K562 (cell line): ENCODE measurements around the gene HOXA13. TPM values are rescaled to one million over a fixed set of nuclear protein-coding genes. Genes with fewer than 3 reads are reported as not detected.

Source experiments
- ATAC-seq: fragments of 200-7000 bp; cut with Tn5 transposase; 3 replicates; pipeline ENCODE4 v1.9.1; 2020; ENCODE audit warnings: moderate library complexity
- BruUV-seq: library from RNA; stranded (reverse); fragments of 400-500 nt; replicated peaks from 2 replicates; lab custom pipeline; 2021; lab: Mats Ljungman, UMichigan
- CTCF ChIA-PET: fragments of 300-600 bp; formaldehyde crosslinking; extraction: SDS; loops from one replicate; lab custom pipeline; 2021; ENCODE audit warnings: low intra/inter-chr PET ratio; lab: Yijun Ruan, JAX
- POLR2A ChIA-PET: fragments of 300-600, 350-650 bp; sonication (Branson Sonifier 250); formaldehyde crosslinking; extraction: SDS; loops from one replicate; lab custom pipeline; 2021; ENCODE audit warnings: antibody characterized with exemption, inconsistent platforms; lab: Yijun Ruan, JAX
- DNase-seq, 4 experiments: peaks; one replicate each; pipeline versions ENCODE4 v3.0.0 to v3.0.0-alpha.2; 2011 to 2018; ENCODE audit warnings: low spot score in 3 of 4, mixed read lengths in 3 of 4; ENCODE audit errors: extremely low read depth in 1 of 4
- FAIRE-seq: peaks from 2 replicates; lab custom pipeline; 2011; peaks lifted over from hg19 to GRCh38; lab: Jason Lieb, UNC
- H2AFZ ChIP-seq: 2 replicates; pipeline ENCODE4 v1.6.0; 2011; ENCODE audit warnings: low read depth, low read length, control low read depth, inconsistent platforms
- H3K27ac ChIP-seq: fragments of 200-600 bp; 3 replicates; pipeline ENCODE4 v1.8.0; 2011; ENCODE audit warnings: low read depth, mild to moderate bottlenecking, control low read depth, inconsistent platforms, low read length, moderate library complexity, mixed read lengths; ENCODE audit errors: extremely low read depth
- H3K27me3 ChIP-seq, 2 experiments: fragments of 300-600 bp in 1 of 2; 2 replicates in 1 of 2; 3 replicates in 1 of 2; pipeline versions ENCODE4 v1.6.0 to v1.8.0; 2011; ENCODE audit warnings: inconsistent platforms in 2 of 2, low read length in 2 of 2, mild to moderate bottlenecking in 1 of 2, mixed read lengths in 1 of 2, moderate library complexity in 1 of 2; ENCODE audit not compliant: control insufficient read depth in 2 of 2, insufficient read depth in 2 of 2
- H3K36me3 ChIP-seq: fragments of 300-600 bp; 3 replicates; pipeline ENCODE4 v1.8.0; 2011; ENCODE audit warnings: mild to moderate bottlenecking, low read length, inconsistent platforms; ENCODE audit not compliant: control insufficient read depth, insufficient read depth
- H3K4me1 ChIP-seq, 2 experiments: fragments of 200-600 bp in 1 of 2; replicated peaks in 1 of 2; 2 replicates in 1 of 2; 3 replicates in 1 of 2; pipeline versions ENCODE4 v1.5.1 to v1.8.0; 2011; ENCODE audit warnings: inconsistent platforms in 2 of 2, low read length in 2 of 2, mild to moderate bottlenecking in 1 of 2, mixed read lengths in 1 of 2, moderate library complexity in 1 of 2; ENCODE audit not compliant: control insufficient read depth in 2 of 2, insufficient read depth in 2 of 2
- H3K4me2 ChIP-seq: 2 replicates; pipeline ENCODE4 v1.6.1; 2011; ENCODE audit warnings: low read length, control low read depth, inconsistent platforms, mixed read lengths; ENCODE audit not compliant: insufficient read depth
- H3K4me3 ChIP-seq: fragments of 200-600 bp; sonication (generic), shearing (Covaris generic); 2 replicates; pipeline ENCODE4 v1.5.1; 2016; ENCODE audit warnings: control low read depth, inconsistent platforms
- H3K79me2 ChIP-seq: fragments of 200-600 bp; 3 replicates; pipeline ENCODE4 v1.8.0; 2011; ENCODE audit warnings: low read length, inconsistent platforms; ENCODE audit not compliant: control insufficient read depth, insufficient read depth
- H3K9ac ChIP-seq, 2 experiments: 2 replicates each; pipeline versions ENCODE4 v1.6.0 to v1.6.1; 2011; ENCODE audit warnings: low read depth in 2 of 2, low read length in 2 of 2, control low read depth in 1 of 2, inconsistent platforms in 1 of 2, mild to moderate bottlenecking in 1 of 2, mixed read lengths in 1 of 2; ENCODE audit not compliant: insufficient read depth in 1 of 2
- H3K9me1 ChIP-seq: one replicate; pipeline ENCODE4 v1.6.0; 2011; ENCODE audit warnings: inconsistent platforms, mild to moderate bottlenecking, low read length, moderate library complexity; ENCODE audit not compliant: control insufficient read depth, insufficient read depth
- H3K9me3 ChIP-seq: replicated peaks from 2 replicates; pipeline ENCODE4 v1.5.1; 2011; ENCODE audit warnings: low read depth, low read length, inconsistent platforms; ENCODE audit not compliant: control insufficient read depth, insufficient read depth
- H4K20me1 ChIP-seq: replicated peaks from 2 replicates; pipeline ENCODE4 v1.6.1; 2011; ENCODE audit warnings: low read length, inconsistent platforms, mixed read lengths; ENCODE audit not compliant: control insufficient read depth, insufficient read depth
- ARID3A ChIP-seq: IDR thresholded peaks from 2 replicates; pipeline ENCODE4 v1.6.1; 2012; ENCODE audit warnings: low read depth, low read length, improper control_type of control experiment, borderline replicate concordance
- DACH1 ChIP-seq: fragments of 450-650 bp; IDR thresholded peaks from 2 replicates; pipeline ENCODE4 v1.6.1; 2018; ENCODE audit not compliant: partially characterized antibody
- RNF2 ChIP-seq: sonication (generic); IDR thresholded peaks from 2 replicates; pipeline ENCODE4 v1.6.1; 2016
- ZNF239 ChIP-seq: fragments of 250-450 bp; sonication (Bioruptor Pico); IDR thresholded peaks from 2 replicates; pipeline ENCODE4 v1.4.0; 2020; ENCODE audit warnings: mild to moderate bottlenecking
- WGBS: fragments of 100-300 bp; shearing (Covaris generic); methylation state at CpG from one replicate; pipeline ENCODE4 v1.1.6; 2016; ENCODE audit warnings: low coverage, mixed read lengths; ENCODE audit not compliant: insufficient coverage; ENCODE audit errors: missing lambda C conversion rate; 5-methylcytosine and 5-hydroxymethylcytosine counted together
- in situ Hi-C: fragments of 300-500 bp; cut with MboI; formaldehyde crosslinking; loops from 4 replicates; pipeline ENCODE4 v1.15.0; 2018; ENCODE audit warnings: inconsistent platforms, mixed read lengths
- intact Hi-C: fragments of 100-400 bp; cut with micrococcal nuclease; formaldehyde crosslinking; loops from 2 replicates; pipeline ENCODE4 v1.14.2; 2022
- polyA plus RNA-seq, 8 experiments: library from polyadenylated mRNA; depleted of rRNA in 4 of 8; stranded (reverse) in 5 of 8; unstranded in 3 of 8; fragments of >200 nt; fragmentation: Nextera tagmentation in 2 of 8; fragmentation: Illumina TruSeq in 1 of 8; extraction: Ambion mirVana in 2 of 8; extraction: Trizol in 1 of 8; gene quantifications; 2 replicates each; pipeline versions ENCODE4 v1.2.1 to v1.2.3, GENCODE V29; 2011 to 2014; ENCODE audit warnings: inconsistent platforms in 1 of 8, missing spikeins in 1 of 8
- total RNA-seq, 7 experiments: library from RNA; depleted of rRNA in 6 of 7; stranded (reverse); fragments of >200 nt in 6 of 7; fragmentation: Illumina TruSeq in 2 of 7; extraction: Trizol in 2 of 7; gene quantifications; 2 replicates each; pipeline versions ENCODE4 v1.2.1 to v1.2.3, GENCODE V29; 2011 to 2021; ENCODE audit warnings: low replicate concordance in 1 of 7

Gene HOXA13
- total and polyA plus RNA-seq, 9 of the 15 experiments (the other 6 are each of a cell fraction or from before 2014, with no cell fraction given) = not detected

DNA sequence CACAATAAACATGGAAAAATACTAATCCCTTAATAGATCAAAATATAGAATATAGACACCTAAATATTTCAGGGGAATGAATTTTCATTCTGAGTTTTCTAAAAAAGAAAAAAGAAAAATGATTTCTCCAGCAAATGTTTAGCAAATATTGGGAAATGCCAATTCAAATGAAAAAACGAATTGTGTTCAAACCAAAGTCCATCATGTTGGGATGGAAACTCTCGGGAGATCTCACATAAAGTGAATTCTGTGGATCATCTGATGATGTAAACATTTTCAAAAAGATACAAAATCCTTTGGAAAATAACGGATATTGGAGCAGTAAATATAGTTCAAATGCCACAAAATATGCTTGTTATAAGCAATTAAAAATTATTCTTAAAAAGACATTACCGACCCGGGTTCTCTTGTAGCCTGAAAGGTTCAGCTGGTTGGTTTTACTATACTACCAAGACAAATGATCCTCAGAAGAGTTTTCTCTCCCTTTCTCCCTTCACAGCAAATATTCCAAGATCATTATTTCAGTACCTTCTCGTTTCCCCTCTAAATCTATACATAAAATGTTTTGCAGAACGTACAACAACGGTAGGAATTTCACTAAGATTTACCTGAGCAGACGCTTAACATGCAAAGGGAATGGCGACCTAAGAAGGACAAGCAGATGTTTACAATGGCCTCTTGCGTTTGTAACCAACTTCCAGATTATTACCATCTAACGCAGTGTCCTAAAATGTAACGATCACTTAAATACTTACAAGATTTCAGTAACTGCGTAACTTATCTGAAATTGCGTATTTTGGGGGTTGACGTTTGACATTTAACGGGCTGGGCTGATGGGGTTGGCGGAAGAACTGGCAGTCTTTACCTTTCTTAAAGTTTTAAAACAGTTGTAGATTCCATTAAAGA, 2.5 kb downstream of the HOXA13 start:
- peaks cover 0 to 17% of the 10 kb centered on the region in 2 experiments; a peak in 1 of 5 replicates for H3K4me1 ChIP-seq
- 7% methylated on average over 18 of the region's 18 CpGs for WGBS
- no peaks in the 10 kb centered on the region for H3K9me3 ChIP-seq
- H3K36me3 ChIP-seq = no peaks in the 10 kb centered on the region
- FAIRE-seq (no peak), ATAC-seq (no peak), DNase-seq (no peak)
- H2AFZ ChIP-seq = no peak overlapping the region
- H3K4me2 ChIP-seq = no peak overlapping the region
- 0 out of 2 replicates have a peak, but pooled peaks cover 3% of the 10 kb centered on the region for H4K20me1 ChIP-seq
- H3K4me3 ChIP-seq = no peak overlapping the region
- no peak overlapping the region for H3K9ac ChIP-seq
- H3K27me3 ChIP-seq = peaks cover 28 to 49% of the 10 kb centered on the region in 2 experiments
- intact Hi-C loops (loop anchor here (2.0 to 5.0 kb wide), 4 partner anchors 380 to 895 kb away; no protein-coding TSS in a partner anchor), in situ Hi-C loops (no loop called here)
- no peaks in the 10 kb centered on the region for H3K9me1 ChIP-seq
- BruUV-seq = no TSS peak
- ChIA-PET POLR2A (no interaction called here), CTCF (interaction anchor here (0.7 to 2.8 kb wide), 4 partner anchors 130 to 736 kb away, joined by 3 to 25 read pairs (median 8); no protein-coding TSS in a partner anchor)
- no peak overlapping the region for H3K27ac ChIP-seq
- H3K79me2 ChIP-seq = no peaks in the 10 kb centered on the region
- no peak for TF ChIP-seq DACH1
- peak; percentile 85 for TF ChIP-seq ZNF239
- no peak for TF ChIP-seq ARID3A
- peak; percentile 36; the same call in 1 of the 2 replicates for TF ChIP-seq RNF2
